Bronchial epithelial cell (primary cell): ENCODE data around the gene LMBRD2. TPM values are rescaled to one million over a fixed set of nuclear protein-coding genes. Genes with fewer than 3 reads are reported as not detected.

Source experiments
- DNase-seq: peaks from one replicate; pipeline ENCODE4 v3.0.0-alpha.2; 2010; ENCODE audit warnings: low read depth
- FAIRE-seq: peaks from 2 replicates; lab custom pipeline; 2011; peaks lifted over from hg19 to GRCh38; lab: Jason Lieb, UNC
- H3K27me3 ChIP-seq: 2 replicates; pipeline ENCODE4 v1.5.1; 2011; ENCODE audit warnings: low read length; ENCODE audit not compliant: control insufficient read depth, insufficient read depth
- H3K36me3 ChIP-seq: 2 replicates; pipeline ENCODE4 v1.5.1; 2011; ENCODE audit warnings: low read length; ENCODE audit not compliant: control insufficient read depth, insufficient read depth
- H3K4me3 ChIP-seq: 2 replicates; pipeline ENCODE4 v1.5.1; 2011; ENCODE audit warnings: mild to moderate bottlenecking, low read depth, low read length, control low read depth
- CTCF ChIP-seq: IDR thresholded peaks from 2 replicates; pipeline ENCODE4 v1.5.1; 2011; ENCODE audit warnings: mild to moderate bottlenecking, moderate library complexity, low read length, control low read depth, inconsistent platforms; ENCODE audit not compliant: insufficient read depth, severe bottlenecking
- total RNA-seq: library from RNA; depleted of rRNA; stranded (reverse); fragments of >200 nt; gene quantifications from 2 replicates; pipeline ENCODE4 v1.2.1, GENCODE V29; 2014

Gene LMBRD2
- total RNA-seq, 1 donor from 2014 or later, result 5.3 TPM

DNA sequence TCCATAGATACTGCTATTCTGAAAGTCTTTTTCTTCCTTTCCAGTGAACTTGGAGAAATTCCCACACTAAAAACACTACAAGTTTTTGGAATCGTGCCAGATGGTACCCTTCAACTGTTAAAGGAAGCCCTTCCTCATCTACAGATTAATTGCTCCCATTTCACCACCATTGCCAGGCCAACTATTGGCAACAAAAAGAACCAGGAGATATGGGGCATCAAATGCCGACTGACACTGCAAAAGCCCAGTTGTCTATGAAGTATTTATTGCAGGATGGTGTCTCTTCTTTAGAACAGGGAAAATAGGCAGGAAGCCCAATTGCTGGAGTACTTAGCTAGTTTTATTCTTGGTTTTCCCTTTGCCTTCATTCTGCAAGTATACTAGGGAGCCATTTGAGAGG lies 30.1 kb upstream of the LMBRD2 start:
- TF ChIP-seq CTCF, result no peak
- H3K4me3 ChIP-seq, result no peak overlapping the region
- FAIRE-seq (no peak), DNase-seq (no peak)
- no peaks in the 10 kb centered on the region for H3K27me3 ChIP-seq
- H3K36me3 ChIP-seq, result no peaks in the 10 kb centered on the region

GRCh38 chr5:36180556-36181350 lies 29.1 kb upstream of the LMBRD2 start:
- FAIRE-seq, result no peak
- H3K36me3 ChIP-seq, result no peaks in the 10 kb centered on the region

DNA sequence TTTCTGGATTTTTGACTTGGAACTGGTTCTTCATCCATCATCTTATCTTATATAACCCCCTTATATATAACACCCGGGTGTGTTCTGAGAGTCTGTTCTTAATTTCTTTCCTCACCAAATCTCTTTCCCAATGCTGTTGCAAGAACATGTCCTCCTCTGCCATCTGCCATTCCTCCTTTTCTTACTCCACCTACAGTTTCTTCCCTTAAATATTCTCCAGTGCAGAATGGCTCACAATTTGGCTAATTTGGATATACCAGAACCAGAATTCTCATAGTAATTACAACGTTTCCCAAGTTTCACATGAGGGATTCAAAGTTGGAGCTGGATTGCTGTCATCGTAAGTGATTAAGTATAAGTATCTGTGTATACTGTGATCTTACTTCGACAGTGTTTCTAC lies 28.3 kb upstream of the LMBRD2 start:
- FAIRE-seq (no peak), DNase-seq (no peak)
- Histone ChIP-seq H3K36me3 (no peaks in the 10 kb centered on the region), H3K27me3 (no peaks in the 10 kb centered on the region), H3K4me3 (no peak overlapping the region)
- TF ChIP-seq CTCF, result no peak

More at GRCh38 chr5:36180556-36181350, 29.1 kb upstream of the LMBRD2 start:
- no peak overlapping the region for H3K4me3 ChIP-seq
- TF ChIP-seq CTCF, result no peak
- DNase-seq, result no peak
- no peaks in the 10 kb centered on the region for H3K27me3 ChIP-seq

DNA sequence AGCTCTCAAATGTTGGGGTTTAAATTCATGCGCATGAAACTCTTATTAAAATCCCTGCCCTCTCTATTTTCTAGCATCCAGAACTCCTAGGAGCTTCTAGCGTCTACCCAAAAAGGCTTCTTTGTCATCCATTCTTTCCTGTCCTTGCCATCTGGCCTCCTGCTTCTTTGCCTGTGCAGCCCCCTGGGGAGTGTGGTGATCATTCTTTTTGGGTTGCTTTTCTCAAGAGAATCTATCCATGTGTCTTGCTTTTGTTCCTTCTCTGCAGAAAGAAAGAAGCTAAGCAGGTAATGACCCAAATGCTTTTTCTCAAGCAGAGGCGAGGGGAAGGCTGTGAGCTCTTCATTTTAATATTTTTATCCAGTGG lies 26.8 kb upstream of the LMBRD2 start:
- Histone ChIP-seq H3K27me3 (no peaks in the 10 kb centered on the region), H3K36me3 (peaks cover 1% of the 10 kb centered on the region), H3K4me3 (no peak overlapping the region)
- FAIRE-seq (no peak), DNase-seq (no peak)
- no peak for TF ChIP-seq CTCF

DNA sequence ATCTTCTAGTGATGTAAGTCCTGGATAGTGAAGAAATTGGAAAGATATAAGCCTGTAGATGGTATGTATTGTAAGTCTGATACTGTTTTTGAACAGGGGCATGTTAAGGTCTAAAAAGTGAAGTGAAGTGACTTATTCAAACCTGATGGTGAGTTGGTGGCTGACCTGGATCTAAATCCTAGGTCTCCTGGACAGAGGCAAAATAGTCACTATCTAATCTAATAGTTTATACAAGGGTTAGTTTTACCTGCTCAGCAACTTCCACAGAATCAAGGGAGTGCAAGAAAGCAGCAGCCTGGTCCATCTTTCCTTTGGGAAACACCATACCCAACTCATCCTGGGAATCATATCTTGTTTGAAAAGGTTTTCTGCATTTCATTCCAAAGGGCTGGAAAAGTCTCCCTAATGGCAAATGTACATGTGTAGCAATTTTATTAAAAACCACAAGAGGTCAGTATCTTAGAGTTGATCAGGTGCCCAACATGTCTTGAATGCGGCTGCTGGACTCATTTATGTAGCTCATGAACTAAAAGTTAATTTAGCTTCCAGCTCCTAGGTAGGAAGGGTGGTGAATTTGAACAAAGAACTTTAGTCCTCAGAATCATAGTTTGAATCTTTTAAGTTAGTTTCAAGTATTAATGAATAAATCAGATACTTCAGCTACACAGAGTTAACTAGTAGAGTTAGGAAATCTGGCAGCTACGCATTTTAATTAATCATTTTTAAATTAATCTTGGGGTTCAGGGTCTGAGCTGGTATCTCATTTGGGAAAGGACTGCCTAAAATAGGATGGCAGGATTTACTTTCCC lies 26.2 kb upstream of the LMBRD2 start:
- peak; percentile 42 for TF ChIP-seq CTCF
- DNase-seq (peak; percentile 51), FAIRE-seq (no peak)
- no peak overlapping the region for H3K4me3 ChIP-seq
- H3K27me3 ChIP-seq, result no peaks in the 10 kb centered on the region
- peaks cover 3% of the 10 kb centered on the region for H3K36me3 ChIP-seq
